ENCODE results near the gene KCTD3. TPM values are rescaled to one million over a fixed set of nuclear protein-coding genes. Genes with fewer than 3 reads are reported as not detected.

Gene KCTD3
- total RNA-seq, 1 experiment from 2014 or later = 39.3 TPM

DNA sequence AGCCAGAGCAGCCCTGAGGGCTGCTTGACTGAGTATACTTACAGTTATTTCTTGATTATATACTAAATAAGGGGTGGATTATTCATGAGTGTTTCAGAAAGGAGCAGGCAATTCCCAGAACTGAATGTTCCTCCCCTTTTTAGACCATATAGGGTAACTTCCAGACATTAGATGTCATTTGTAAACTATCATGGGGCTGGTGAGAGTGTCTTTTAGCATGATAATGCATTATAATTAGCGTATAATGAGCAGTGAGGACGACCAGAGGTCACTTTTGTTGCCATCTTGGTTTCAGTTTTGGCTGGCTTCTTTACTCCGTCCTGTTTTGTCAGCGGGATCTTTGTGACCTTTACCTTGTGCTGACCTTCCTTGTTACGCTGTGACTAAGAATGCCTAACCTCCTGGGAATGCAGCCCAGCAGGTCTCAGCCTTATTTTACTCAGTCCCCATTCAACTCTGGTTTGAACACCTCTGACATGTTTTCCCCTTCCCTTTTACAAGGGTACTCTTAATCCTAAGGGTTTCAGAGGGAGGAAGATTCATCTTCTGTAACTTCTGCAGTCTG lies 16.2 kb downstream of the KCTD3 start:
- Histone ChIP-seq H2BK20ac (ENCODE audit: low read depth, low read length, poor library complexity, severe bottlenecking) (no peak overlapping the region), H3K9ac (ENCODE audit: extremely low read depth, insufficient read length, low read length) (no peak overlapping the region), H3K23me2 (ENCODE audit: insufficient read length, low read depth, low read length, poor library complexity, severe bottlenecking) (no peaks in the 10 kb centered on the region), H3K56ac (ENCODE audit: insufficient read length, low read depth, low read length) (no peak overlapping the region), H2AK5ac (ENCODE audit: insufficient read length, low read length) (no peak overlapping the region), H3K4me1 (ENCODE audit: insufficient read depth, low read length) (no peaks in the 10 kb centered on the region), H4K20me1 (ENCODE audit: control insufficient read depth, insufficient read depth, insufficient read length) (no peaks in the 10 kb centered on the region), H2BK120ac (ENCODE audit: low read depth, low read length, poor library complexity, severe bottlenecking) (no peak overlapping the region), H2BK12ac (ENCODE audit: insufficient read length, low read depth, low read length) (no peak overlapping the region), H3T11ph (ENCODE audit: low read length) (no peak overlapping the region), H3K23ac (ENCODE audit: insufficient read length, low read depth, low read length) (no peak overlapping the region), H3K9me3 (ENCODE audit: control insufficient read depth, low read depth, low read length) (no peaks in the 10 kb centered on the region), H2BK5ac (ENCODE audit: insufficient read length, low read length) (no peak overlapping the region), H3K27me3 (ENCODE audit: insufficient read depth, low read length) (no peaks in the 10 kb centered on the region), H4K8ac (replicated peaks; ENCODE audit: insufficient read length, low read depth, low read length) (no peak overlapping the region), H4K91ac (ENCODE audit: insufficient read length, low read depth, low read length) (no peak overlapping the region), H3K4ac (ENCODE audit: low read depth, low read length) (no peak overlapping the region), H3K79me2 (ENCODE audit: insufficient read depth, low read length) (no peaks in the 10 kb centered on the region), H3K18ac (ENCODE audit: insufficient read length, low read depth, low read length) (no peak overlapping the region), H2BK15ac (ENCODE audit: low read depth, low read length) (no peak overlapping the region), H3K79me1 (ENCODE audit: insufficient read depth, low read depth, low read length, poor library complexity, severe bottlenecking) (no peaks in the 10 kb centered on the region), H3K4me2 (ENCODE audit: insufficient read depth, insufficient read length, low read length) (no peak overlapping the region), H3K27ac (ENCODE audit: insufficient read length, low read depth, low read length) (no peak overlapping the region), H2AFZ (ENCODE audit: low read length) (no peak overlapping the region), H4K5ac (ENCODE audit: insufficient read length, low read depth, low read length) (no peak overlapping the region), H3K14ac (ENCODE audit: insufficient read depth, low read length) (no peak overlapping the region)
- H3K27ac Mint-ChIP-seq = peak overlapping the region in 2 of 3 experiments; percentile 89 to 91; a peak in 4 of 7 replicates
- H3K36me3 Mint-ChIP-seq (ENCODE audit: insufficient read depth in 1 of 3, low read depth in 3 of 3) = peaks cover 60 to 73% (median 73%) of the 10 kb centered on the region in 3 experiments
- TF ChIP-seq, protein P1, sequence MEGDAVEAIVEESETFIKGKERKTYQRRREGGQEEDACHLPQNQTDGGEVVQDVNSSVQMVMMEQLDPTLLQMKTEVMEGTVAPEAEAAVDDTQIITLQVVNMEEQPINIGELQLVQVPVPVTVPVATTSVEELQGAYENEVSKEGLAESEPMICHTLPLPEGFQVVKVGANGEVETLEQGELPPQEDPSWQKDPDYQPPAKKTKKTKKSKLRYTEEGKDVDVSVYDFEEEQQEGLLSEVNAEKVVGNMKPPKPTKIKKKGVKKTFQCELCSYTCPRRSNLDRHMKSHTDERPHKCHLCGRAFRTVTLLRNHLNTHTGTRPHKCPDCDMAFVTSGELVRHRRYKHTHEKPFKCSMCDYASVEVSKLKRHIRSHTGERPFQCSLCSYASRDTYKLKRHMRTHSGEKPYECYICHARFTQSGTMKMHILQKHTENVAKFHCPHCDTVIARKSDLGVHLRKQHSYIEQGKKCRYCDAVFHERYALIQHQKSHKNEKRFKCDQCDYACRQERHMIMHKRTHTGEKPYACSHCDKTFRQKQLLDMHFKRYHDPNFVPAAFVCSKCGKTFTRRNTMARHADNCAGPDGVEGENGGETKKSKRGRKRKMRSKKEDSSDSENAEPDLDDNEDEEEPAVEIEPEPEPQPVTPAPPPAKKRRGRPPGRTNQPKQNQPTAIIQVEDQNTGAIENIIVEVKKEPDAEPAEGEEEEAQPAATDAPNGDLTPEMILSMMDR (conservative IDR thresholded peaks at IDR 0.05) = no peak
- H3K4me1 Mint-ChIP-seq = peaks cover 9% of the 10 kb centered on the region in 2 experiments
- peak; percentile 56 for DNase-seq
- peaks cover 10 to 12% of the 10 kb centered on the region in 2 experiments for H3K9me3 Mint-ChIP-seq
- no CpG with 5 or more reads among the region's 5 CpGs for WGBS (ENCODE audit: extremely low coverage, insufficient read length, low lambda C conversion rate)
- H3K27me3 Mint-ChIP-seq (ENCODE audit: low read depth) = no peaks in the 10 kb centered on the region
- H3K4me3 Mint-ChIP-seq = no peak overlapping the region

All from H9 (cell line).